HG02852 (cell line): Measurements from ENCODE around the gene DCPS.
A peak's percentile ranks its signal among the peaks of the same experiment; 100 is the strongest.
"Not testable (repeated sequence)": the region's sequence is repeated elsewhere in the genome, so short reads cannot be mapped to it uniquely, and the experiment has no call there.

Experiments
- ATAC-seq: cut with Tn5 transposase; IDR thresholded peaks from one replicate; pipeline ENCODE4 v1.9.1; 2021; ENCODE audit warnings: mild to moderate bottlenecking, moderate library complexity; ENCODE audit not compliant: unreplicated experiment

The DCPS gene

GRCh38 chr11:126341760-126342161 is 37.9 kb downstream of the DCPS start:
- ATAC-seq, result no peak

- no peak for ATAC-seq
Observed at GRCh38 chr11:126343051-126343450, 39.2 kb downstream of the DCPS start.

GRCh38 chr11:126344141-126345080 is 40.6 kb downstream of the DCPS start:
- ATAC-seq, result no peak

- no peak for ATAC-seq
Observed at GRCh38 chr11:126345283-126345682, 41.4 kb downstream of the DCPS start.

GRCh38 chr11:126345759-126346585 is 42.1 kb downstream of the DCPS start:
- no peak for ATAC-seq

GRCh38 chr11:126346586-126346940 is 42.7 kb downstream of the DCPS start:
- ATAC-seq, result no peak

GRCh38 chr11:126346946-126347345 is 43.1 kb downstream of the DCPS start:
- not testable (repeated sequence) for ATAC-seq

- ATAC-seq, result no peak
Observed at GRCh38 chr11:126347751-126348668, 44.1 kb downstream of the DCPS start.

GRCh38 chr11:126348806-126349582 is 45.1 kb downstream of the DCPS start:
- no peak for ATAC-seq

GRCh38 chr11:126350836-126351235 is 47.0 kb downstream of the DCPS start:
- no peak for ATAC-seq

GRCh38 chr11:126352163-126352562 is 48.3 kb downstream of the DCPS start:
- no peak for ATAC-seq

GRCh38 chr11:126352934-126353801 is 49.3 kb downstream of the DCPS start:
- ATAC-seq, result no peak

- ATAC-seq, result peak; percentile 34
Observed at GRCh38 chr11:126354631-126355323, 50.9 kb downstream of the DCPS start.

- ATAC-seq, result peak; percentile 57
Observed at GRCh38 chr11:126355324-126355925, 51.6 kb downstream of the DCPS start, which contains the start of gene ST3GAL4. ST3GAL4 (plus strand) TSS chr11:126355686; CDS start chr11:126406156, 50,470 bp downstream.

- ATAC-seq, result peak; percentile 14
Observed at GRCh38 chr11:126355926-126356897, 52.4 kb downstream of the DCPS start.

- ATAC-seq, result no peak
Observed at GRCh38 chr11:126357055-126357962, 53.4 kb downstream of the DCPS start.
